DND-41 (cell line): ENCODE measurements around the gene ENSA.

Experiments
- ATAC-seq: fragments of 200-7000 bp; cut with Tn5 transposase; 3 replicates; pipeline ENCODE4 v1.9.1; 2021; ENCODE audit warnings: low read depth; ENCODE audit not compliant: insufficient read depth
- DNase-seq: peaks from one replicate; pipeline ENCODE4 v3.0.0-alpha.2; 2020
- H2AFZ ChIP-seq: 2 replicates; pipeline ENCODE4 v1.6.0; 2012; ENCODE audit warnings: low read depth, low read length
- H3K27ac ChIP-seq: 2 replicates; pipeline ENCODE4 v1.5.1; 2012; ENCODE audit warnings: low read length, inconsistent platforms
- H3K27me3 ChIP-seq: fragments of 200-600 bp; sonication (generic); 2 replicates; pipeline ENCODE4 v1.6.0; 2012; ENCODE audit warnings: low read length, mild to moderate bottlenecking, inconsistent platforms; ENCODE audit not compliant: insufficient read depth, poor library complexity
- H3K36me3 ChIP-seq: 2 replicates; pipeline ENCODE4 v1.5.1; 2012; ENCODE audit warnings: low read length, inconsistent platforms; ENCODE audit not compliant: insufficient read depth
- H3K4me1 ChIP-seq: 2 replicates; pipeline ENCODE4 v1.5.1; 2012; ENCODE audit warnings: mild to moderate bottlenecking, low read length; ENCODE audit not compliant: insufficient read depth
- H3K4me2 ChIP-seq: 2 replicates; pipeline ENCODE4 v1.6.0; 2012; ENCODE audit warnings: mild to moderate bottlenecking, moderate library complexity, low read length, inconsistent platforms; ENCODE audit not compliant: insufficient read depth
- H3K4me3 ChIP-seq, 2 experiments: fragments of 200-600 bp in 1 of 2; shearing (Covaris generic) in 1 of 2; 2 replicates each; pipeline ENCODE4 v1.5.1; 2012 to 2016; ENCODE audit warnings: inconsistent platforms in 2 of 2, low read length in 2 of 2, mild to moderate bottlenecking in 2 of 2, low read depth in 1 of 2, moderate library complexity in 1 of 2
- H3K79me2 ChIP-seq: 2 replicates; pipeline ENCODE4 v1.6.0; 2012; ENCODE audit warnings: low read length, inconsistent platforms; ENCODE audit not compliant: insufficient read depth
- H3K9ac ChIP-seq: 2 replicates; pipeline ENCODE4 v1.6.0; 2012; ENCODE audit warnings: low read depth, mild to moderate bottlenecking, inconsistent platforms, low read length, moderate library complexity
- H3K9me3 ChIP-seq: 2 replicates; pipeline ENCODE4 v1.5.1; 2012; ENCODE audit warnings: low read length, moderate library complexity, mild to moderate bottlenecking, inconsistent platforms; ENCODE audit not compliant: insufficient read depth, severe bottlenecking
- H4K20me1 ChIP-seq: 2 replicates; pipeline ENCODE4 v1.6.0; 2012; ENCODE audit warnings: low read length; ENCODE audit not compliant: insufficient read depth
- CTCF ChIP-seq: IDR thresholded peaks from 2 replicates; pipeline ENCODE4 v1.5.1; 2012; ENCODE audit warnings: borderline replicate concordance, low read length, moderate library complexity, mild to moderate bottlenecking; ENCODE audit not compliant: poor library complexity, severe bottlenecking; ENCODE audit errors: extremely low read depth
- EZH2 ChIP-seq: IDR thresholded peaks from 3 replicates; pipeline ENCODE4 v1.6.1; 2012; ENCODE audit warnings: borderline replicate concordance, low read depth, mild to moderate bottlenecking, moderate library complexity, low read length, inconsistent platforms; ENCODE audit not compliant: severe bottlenecking

ENSA gene

GRCh38 chr1:150629115-150629928 is at the start of gene ENSA:
TSS of gene ENSA (minus strand) at chr1:150629612. CDS start at chr1:150629470, 142 bp downstream.
- ATAC-seq (peak; percentile 90), DNase-seq (peak; percentile 98)
- Histone ChIP-seq H3K4me2 (peak within 1 kb of the TSS; percentile 75), H3K4me1 (peaks cover 22% of the 10 kb centered on the region), H3K36me3 (peaks cover 40% of the 10 kb centered on the region), H3K79me2 (peaks cover 42% of the 10 kb centered on the region), H3K9me3 (no peaks in the 10 kb centered on the region), H4K20me1 (peaks cover 13% of the 10 kb centered on the region; the same call in 1 of the 2 replicates), H3K27ac (peak within 1 kb of the TSS; percentile 89), H3K9ac (peak within 1 kb of the TSS; percentile 64), H3K27me3 (no peaks in the 10 kb centered on the region), H2AFZ (peak within 1 kb of the TSS; percentile 72), H3K4me3 (peak within 1 kb of the TSS; percentile 67 to 74)
- no peak for TF ChIP-seq EZH2

- DNase-seq (no peak), ATAC-seq (no peak)
- no peak overlapping the region for H3K9ac ChIP-seq
- H3K4me2 ChIP-seq: no peak overlapping the region
- H3K4me3 ChIP-seq: no peak overlapping the region
- no peaks in the 10 kb centered on the region for H4K20me1 ChIP-seq
- TF ChIP-seq EZH2 (no peak), CTCF (no peak)
- no peak overlapping the region for H2AFZ ChIP-seq
- H3K4me1 ChIP-seq: no peaks in the 10 kb centered on the region
- peaks cover 27% of the 10 kb centered on the region for H3K36me3 ChIP-seq
- H3K27ac ChIP-seq: no peak overlapping the region
- H3K9me3 ChIP-seq: no peaks in the 10 kb centered on the region
- peaks cover 47% of the 10 kb centered on the region for H3K79me2 ChIP-seq
- no peaks in the 10 kb centered on the region for H3K27me3 ChIP-seq
Observed at GRCh38 chr1:150678988-150679387, 49.6 kb upstream of the ENSA start.

- H3K79me2 ChIP-seq: peaks cover 30% of the 10 kb centered on the region
- no peak overlapping the region for H3K9ac ChIP-seq
- TF ChIP-seq EZH2 (no peak), CTCF (no peak)
- no peak overlapping the region for H3K4me2 ChIP-seq
- no peak overlapping the region for H3K4me3 ChIP-seq
- no peak overlapping the region for H2AFZ ChIP-seq
- no peaks in the 10 kb centered on the region for H3K27me3 ChIP-seq
- ATAC-seq: no peak
- H4K20me1 ChIP-seq: no peaks in the 10 kb centered on the region
- peaks cover 17% of the 10 kb centered on the region for H3K36me3 ChIP-seq
- DNase-seq: no peak
- no peaks in the 10 kb centered on the region for H3K4me1 ChIP-seq
- H3K9me3 ChIP-seq: no peaks in the 10 kb centered on the region
- H3K27ac ChIP-seq: no peak overlapping the region
Observed at GRCh38 chr1:150674881-150675280, 45.5 kb upstream of the ENSA start.

GRCh38 chr1:150663321-150663720 is 33.9 kb upstream of the ENSA start:
- no peak overlapping the region for H3K4me3 ChIP-seq
- no peaks in the 10 kb centered on the region for H4K20me1 ChIP-seq
- ATAC-seq (no peak), DNase-seq (no peak)
- no peaks in the 10 kb centered on the region for H3K4me1 ChIP-seq
- no peaks in the 10 kb centered on the region for H3K27me3 ChIP-seq
- no peak overlapping the region for H3K27ac ChIP-seq
- no peak overlapping the region for H3K9ac ChIP-seq
- TF ChIP-seq CTCF: no peak
- TF ChIP-seq EZH2: no peak
- H3K4me2 ChIP-seq: no peak overlapping the region
- H3K36me3 ChIP-seq: peaks cover 31% of the 10 kb centered on the region
- no peaks in the 10 kb centered on the region for H3K79me2 ChIP-seq
- H3K9me3 ChIP-seq: no peaks in the 10 kb centered on the region
- no peak overlapping the region for H2AFZ ChIP-seq
